Psoas muscle (tissue), 8 donors: ENCODE results near the gene KCNN3. TPM values are rescaled to one million over a fixed set of nuclear protein-coding genes. Genes with fewer than 3 reads are reported as not detected.
A peak's percentile ranks its signal among the peaks of the same experiment; 100 is the strongest.

ENCODE experiments used
- ATAC-seq, 4 donors: fragments of 200-7000 bp; cut with Tn5 transposase; one replicate each; pipeline ENCODE4 v1.9.1; 2020; ENCODE audit warnings: moderate library complexity in 3 of 4, mild to moderate bottlenecking in 2 of 4
- DNase-seq, 2 donors: peaks; one replicate each; pipeline ENCODE4 v3.0.0-alpha.2; 2020
- H3K27ac ChIP-seq: fragments of 200-600 bp; one replicate; pipeline ENCODE4 v1.8.0; 2022
- H3K27me3 ChIP-seq, 3 donors: fragments of 200-600 bp in 1 of 3; one replicate each; pipeline versions ENCODE4 v1.6.1 to v1.8.0; 2013 to 2022; ENCODE audit warnings: low read length in 2 of 3, mild to moderate bottlenecking in 2 of 3, moderate library complexity in 1 of 3; ENCODE audit not compliant: insufficient read depth in 3 of 3
- H3K36me3 ChIP-seq, 2 donors: fragments of 200-600 bp in 1 of 2; one replicate each; pipeline versions ENCODE4 v1.6.1 to v1.8.0; 2013 to 2022; ENCODE audit warnings: low read depth in 1 of 2, mild to moderate bottlenecking in 1 of 2, moderate library complexity in 1 of 2; ENCODE audit not compliant: insufficient read depth in 1 of 2
- H3K4me1 ChIP-seq: fragments of 200-600 bp; one replicate; pipeline ENCODE4 v1.8.0; 2022
- H3K4me3 ChIP-seq: fragments of 200-600 bp; one replicate; pipeline ENCODE4 v1.8.0; 2022; ENCODE audit warnings: mild to moderate bottlenecking
- H3K9me3 ChIP-seq: fragments of 200-600 bp; one replicate; pipeline ENCODE4 v1.8.0; 2022
- WGBS, 3 donors: extraction: QIAGEN DNeasy Blood & Tissue Kit; methylation state at CpG; one replicate each; pipeline versions ENCODE4 v1.1.6 to v1.1.7; 2013; 5-methylcytosine and 5-hydroxymethylcytosine counted together
- intact Hi-C, 2 donors: fragments of 100-400 bp; cut with DNase I; formaldehyde crosslinking; loops; one replicate each; pipeline versions ENCODE4 v1.11.0 to v1.14.2; 2022
- polyA plus RNA-seq, 3 donors: library from polyadenylated mRNA; stranded (reverse); fragments of 200-250 nt; gene quantifications; one replicate each; pipeline ENCODE4 v1.2.3, GENCODE V29; 2013
- total RNA-seq, 4 donors: library from RNA; stranded (reverse); fragmentation: NEBNext Ultra II Directional in 2 of 4; extraction: Animal tissue kit (Norgen Biotek cat#: 25700) in 2 of 4; gene quantifications; one replicate each; pipeline versions ENCODE4 v1.2.1 to v1.2.4, GENCODE V29; 2021 to 2023
- TF ChIP-seq, protein P1 (sequence below): fragments of 200-600 bp; IDR thresholded peaks from one replicate; pipeline ENCODE4 v1.8.0; 2022; ENCODE audit warnings: antibody characterized with exemption
- donor health status: healthy with polysubstance abuse.
- donor health status: DM: no; HTN: no; CAD: no; lungs with moderate emphysema.
- donor health status: Bipolar disorder and iron deficiency.
- donor health status: healthy.
- donor health status: DM: yes; HTN: yes; CAD: no.
- donor health status: DM: no; HTN: no; CAD: no.
- donor health status: DM: no; HTN: no; CAD: no.
- donor health status: DM: yes; HTN: yes; CAD: no.

The KCNN3 gene
- total and polyA plus RNA-seq, 7 donors, result 2.5 to 60.9 (median 11.8) TPM

DNA sequence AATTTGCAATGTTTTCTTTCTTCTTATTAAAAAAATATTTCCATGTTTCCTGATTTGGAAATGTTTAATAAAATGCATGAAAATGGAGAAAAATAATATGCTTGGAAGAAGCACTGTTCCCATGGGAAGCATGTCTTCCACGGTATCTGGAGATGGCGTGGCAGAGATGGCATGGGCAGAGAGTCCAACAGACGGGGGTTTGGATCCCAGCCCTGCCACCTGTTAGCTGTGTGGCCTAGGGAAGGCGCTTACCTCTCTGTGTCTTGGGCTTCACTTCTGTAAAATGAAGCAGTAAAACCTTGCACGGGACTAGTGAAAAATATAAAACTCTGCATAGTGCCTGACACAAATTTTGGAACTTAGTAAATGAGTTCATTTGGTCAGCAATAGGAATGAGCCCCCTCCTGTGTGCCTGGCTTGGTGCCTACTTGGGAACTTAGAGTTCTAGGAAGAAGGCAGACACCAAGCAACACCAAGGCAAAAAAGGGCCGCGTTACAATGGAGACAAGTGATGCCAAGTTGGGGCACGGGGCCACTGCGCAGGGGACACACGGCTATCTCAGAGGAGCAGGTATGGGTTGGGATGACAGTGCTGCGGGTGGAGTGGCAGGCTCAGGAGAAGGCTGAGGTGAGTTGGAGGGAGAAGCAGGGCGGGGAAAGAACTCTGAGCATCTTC is 124.2 kb downstream of the KCNN3 start:
- intact Hi-C loops, result loop anchor here in 1 of 2 donors (5.0 kb wide), 1 partner anchor 51 kb away; no protein-coding TSS in a partner anchor

DNA sequence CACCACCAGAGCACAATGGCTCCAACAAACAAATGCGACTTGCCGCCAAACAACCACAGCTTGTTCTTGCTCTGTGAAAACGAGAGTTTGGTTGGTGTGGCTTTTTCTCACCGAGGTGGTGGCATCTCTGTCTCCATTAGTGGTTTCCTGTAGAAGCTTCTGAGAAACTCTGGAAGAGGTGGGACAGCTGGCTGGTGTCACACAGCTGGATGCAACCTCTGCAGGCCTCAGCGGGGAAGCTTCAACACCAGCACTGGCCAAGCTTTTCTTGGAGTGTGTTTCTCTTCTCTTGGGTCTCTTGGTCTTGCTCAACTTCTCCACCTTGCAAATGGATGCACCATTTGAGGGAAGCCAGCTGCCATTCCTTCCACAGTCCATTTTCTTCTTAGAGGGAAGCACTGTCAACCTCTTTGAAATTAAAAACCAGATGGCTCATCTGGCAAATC is 124.8 kb downstream of the KCNN3 start:
- peaks cover 38% of the 10 kb centered on the region for H3K4me1 ChIP-seq
- intact Hi-C loops, result loop anchor here in 1 of 2 donors (5.0 kb wide), 1 partner anchor 52 kb away; no protein-coding TSS in a partner anchor
- ATAC-seq (peak in 1 of 4 donors; percentile 14), DNase-seq (peak in 1 of 2 donors; percentile 44)
- TF ChIP-seq, protein P1, sequence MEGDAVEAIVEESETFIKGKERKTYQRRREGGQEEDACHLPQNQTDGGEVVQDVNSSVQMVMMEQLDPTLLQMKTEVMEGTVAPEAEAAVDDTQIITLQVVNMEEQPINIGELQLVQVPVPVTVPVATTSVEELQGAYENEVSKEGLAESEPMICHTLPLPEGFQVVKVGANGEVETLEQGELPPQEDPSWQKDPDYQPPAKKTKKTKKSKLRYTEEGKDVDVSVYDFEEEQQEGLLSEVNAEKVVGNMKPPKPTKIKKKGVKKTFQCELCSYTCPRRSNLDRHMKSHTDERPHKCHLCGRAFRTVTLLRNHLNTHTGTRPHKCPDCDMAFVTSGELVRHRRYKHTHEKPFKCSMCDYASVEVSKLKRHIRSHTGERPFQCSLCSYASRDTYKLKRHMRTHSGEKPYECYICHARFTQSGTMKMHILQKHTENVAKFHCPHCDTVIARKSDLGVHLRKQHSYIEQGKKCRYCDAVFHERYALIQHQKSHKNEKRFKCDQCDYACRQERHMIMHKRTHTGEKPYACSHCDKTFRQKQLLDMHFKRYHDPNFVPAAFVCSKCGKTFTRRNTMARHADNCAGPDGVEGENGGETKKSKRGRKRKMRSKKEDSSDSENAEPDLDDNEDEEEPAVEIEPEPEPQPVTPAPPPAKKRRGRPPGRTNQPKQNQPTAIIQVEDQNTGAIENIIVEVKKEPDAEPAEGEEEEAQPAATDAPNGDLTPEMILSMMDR, result no peak
- no peak overlapping the region for H3K27ac ChIP-seq
- no peaks in the 10 kb centered on the region for H3K27me3 ChIP-seq
- WGBS, 3 donors, result 45 to 66% (median 54%) methylated on average over 5 of the region's 5 CpGs
- H3K4me3 ChIP-seq, result no peak overlapping the region
- no peaks in the 10 kb centered on the region for H3K36me3 ChIP-seq
- no peaks in the 10 kb centered on the region for H3K9me3 ChIP-seq

More for the DNA sequence above, 124.2 kb downstream of the KCNN3 start:
- no peaks in the 10 kb centered on the region for H3K9me3 ChIP-seq
- DNase-seq (no peak), ATAC-seq (no peak)
- TF ChIP-seq, protein P1, result no peak
- no peaks in the 10 kb centered on the region for H3K36me3 ChIP-seq
- H3K4me3 ChIP-seq, result no peak overlapping the region
- H3K27me3 ChIP-seq, result no peaks in the 10 kb centered on the region
- no peak overlapping the region for H3K27ac ChIP-seq
- 61 to 71% (median 65%) methylated on average over 12 of the region's 12 CpGs for WGBS, 3 donors
- peaks cover 33% of the 10 kb centered on the region for H3K4me1 ChIP-seq

DNA sequence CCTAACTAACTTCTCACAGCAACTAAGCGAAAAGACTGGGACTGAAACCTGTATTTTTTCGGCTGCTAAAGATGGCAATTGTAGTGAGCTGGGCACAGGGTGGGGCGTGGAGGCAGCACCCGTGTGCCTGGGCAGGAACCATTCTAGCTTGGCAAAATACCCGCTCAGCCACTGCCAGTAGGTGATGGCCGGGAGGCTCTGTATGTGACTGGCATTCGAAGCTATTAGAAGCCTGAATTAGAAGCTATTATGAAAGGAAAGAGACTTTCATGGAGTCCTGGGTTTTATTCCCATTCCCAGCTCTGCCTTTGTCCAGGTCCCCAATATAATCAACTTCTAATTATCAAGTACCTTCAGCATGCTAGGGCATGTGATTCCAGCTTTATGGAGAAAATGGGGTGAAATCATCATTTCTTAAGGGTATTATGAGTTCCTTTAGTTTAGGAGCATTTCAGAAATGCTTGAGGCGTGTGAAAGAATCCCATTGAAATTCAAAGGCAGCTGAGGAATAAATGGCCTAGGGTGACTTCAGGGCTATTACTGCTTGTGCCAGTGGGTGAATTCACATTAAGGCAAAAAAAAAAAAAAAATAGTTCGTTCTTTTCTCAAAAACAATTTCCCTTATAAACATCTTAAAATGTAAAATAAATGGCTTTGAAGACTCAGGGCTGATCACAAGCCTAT is 125.6 kb downstream of the KCNN3 start:
- Histone ChIP-seq H3K36me3 (no peaks in the 10 kb centered on the region), H3K27me3 (no peaks in the 10 kb centered on the region), H3K9me3 (no peaks in the 10 kb centered on the region), H3K4me1 (peaks cover 40% of the 10 kb centered on the region), H3K4me3 (no peak overlapping the region), H3K27ac (no peak overlapping the region)
- 48 to 66% (median 51%) methylated on average over 9 of the region's 9 CpGs for WGBS, 3 donors
- intact Hi-C loops, result loop anchor here in 1 of 2 donors (5.0 kb wide), 1 partner anchor 53 kb away; no protein-coding TSS in a partner anchor
- no peak for ATAC-seq
- TF ChIP-seq, protein P1, result no peak
- DNase-seq, result no peak

DNA sequence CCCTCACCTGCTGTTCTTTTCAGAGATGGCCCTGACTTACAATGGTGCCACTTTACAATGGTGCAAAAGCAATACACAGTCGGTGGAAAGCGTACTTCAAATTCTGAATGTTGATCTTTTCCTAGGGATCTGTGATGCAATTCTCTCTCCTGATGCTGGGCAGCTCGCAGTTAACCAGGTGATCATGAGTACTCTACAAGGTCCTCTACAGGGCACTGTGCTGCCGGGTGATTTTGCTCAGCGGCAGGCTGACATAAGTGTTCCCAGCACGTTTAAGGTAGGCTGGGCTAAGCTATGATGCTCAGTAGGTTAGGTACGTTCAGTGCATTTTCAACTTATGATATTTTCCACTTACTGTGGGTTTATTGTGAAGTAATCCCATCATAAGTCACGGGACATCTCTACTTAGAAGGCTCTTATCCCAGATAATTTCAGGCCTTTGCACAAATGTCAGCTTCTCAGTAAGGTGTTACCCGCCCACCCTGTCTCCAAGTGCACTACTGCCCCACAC is 126.5 kb downstream of the KCNN3 start:
- DNase-seq (no peak), ATAC-seq (no peak)
- Histone ChIP-seq H3K9me3 (no peaks in the 10 kb centered on the region), H3K27me3 (no peaks in the 10 kb centered on the region), H3K4me1 (peaks cover 40% of the 10 kb centered on the region), H3K27ac (peak overlapping the region; percentile 3), H3K36me3 (no peaks in the 10 kb centered on the region), H3K4me3 (no peak overlapping the region)
- intact Hi-C loops, result no loop called here
- 87 to 96% (median 90%) methylated on average over 9 of the region's 9 CpGs for WGBS, 3 donors
- TF ChIP-seq, protein P1, result no peak
